SK-N-MC (cell line): ENCODE measurements around the gene POU2F3.

Experiments used
- DNase-seq: peaks from one replicate; pipeline ENCODE4 v3.0.0-alpha.2; 2011; ENCODE audit warnings: low read depth, low spot score
- H3K27ac ChIP-seq: fragments of 200-600 bp; sonication (generic); 2 replicates; pipeline ENCODE4 v1.5.1; 2016; ENCODE audit warnings: mixed run types
- H3K36me3 ChIP-seq: fragments of 200-600 bp; sonication (generic); 2 replicates; pipeline ENCODE4 v1.6.1; 2017; ENCODE audit warnings: antibody characterized with exemption, low read length, mixed read lengths; ENCODE audit not compliant: insufficient read depth
- H3K4me3 ChIP-seq: fragments of 200-600 bp; sonication (generic); 2 replicates; pipeline ENCODE4 v1.5.1; 2016
- H3K9ac ChIP-seq: fragments of 200-600 bp; sonication (generic); 2 replicates; pipeline ENCODE4 v1.8.0; 2017; ENCODE audit warnings: mixed run types, mixed read lengths; ENCODE audit not compliant: insufficient read length
- H3K9me3 ChIP-seq: fragments of 200-600 bp; sonication (generic); 2 replicates; pipeline ENCODE4 v1.6.1; 2017; ENCODE audit warnings: low read depth, mild to moderate bottlenecking, antibody characterized with exemption, low read length, moderate library complexity, mixed read lengths
- EZH2 ChIP-seq: fragments of 200-600 bp; sonication (generic); IDR thresholded peaks from one replicate; pipeline ENCODE4 v1.6.1; 2017; ENCODE audit warnings: antibody characterized with exemption
- FOXP2 ChIP-seq: optimal IDR thresholded peaks from 2 replicates; pipeline ENCODE3; 2011; ENCODE audit warnings: mild to moderate bottlenecking, moderate library complexity; ENCODE audit not compliant: insufficient read depth; ENCODE audit errors: extremely low read length, control extremely low read depth
- POLR2AphosphoS5 ChIP-seq: IDR thresholded peaks from 2 replicates; pipeline ENCODE4 v1.6.1; 2012; ENCODE audit warnings: mild to moderate bottlenecking, low read depth, low read length, borderline replicate concordance

POU2F3 gene

GRCh38 chr11:120227228-120227852, 12.6 kb upstream of the POU2F3 start:
- TF ChIP-seq POLR2AphosphoS5: no peak
- TF ChIP-seq FOXP2: no peak
- TF ChIP-seq EZH2: no peak
- Histone ChIP-seq H3K9me3 (no peaks in the 10 kb centered on the region), H3K4me3 (no peak overlapping the region), H3K9ac (no peak overlapping the region), H3K27ac (no peak overlapping the region), H3K36me3 (no peaks in the 10 kb centered on the region)
- no peak for DNase-seq

- H3K27ac ChIP-seq: no peak overlapping the region
- DNase-seq: no peak
- no peak overlapping the region for H3K9ac ChIP-seq
- no peaks in the 10 kb centered on the region for H3K9me3 ChIP-seq
- TF ChIP-seq FOXP2 (no peak), POLR2AphosphoS5 (no peak), EZH2 (no peak)
- no peak overlapping the region for H3K4me3 ChIP-seq
- no peaks in the 10 kb centered on the region for H3K36me3 ChIP-seq
These were observed 11.1 kb upstream of the POU2F3 start for GRCh38 chr11:120228794-120229384.

- Histone ChIP-seq H3K36me3 (no peaks in the 10 kb centered on the region), H3K9ac (no peak overlapping the region), H3K9me3 (no peaks in the 10 kb centered on the region), H3K4me3 (no peak overlapping the region), H3K27ac (no peak overlapping the region)
- TF ChIP-seq FOXP2: no peak
- TF ChIP-seq EZH2: no peak
- no peak for TF ChIP-seq POLR2AphosphoS5
- DNase-seq: no peak
These were observed 10.2 kb upstream of the POU2F3 start for GRCh38 chr11:120229451-120230424.

- no peaks in the 10 kb centered on the region for H3K36me3 ChIP-seq
- H3K27ac ChIP-seq: no peak overlapping the region
- TF ChIP-seq FOXP2: no peak
- no peak overlapping the region for H3K9ac ChIP-seq
- no peak overlapping the region for H3K4me3 ChIP-seq
- H3K9me3 ChIP-seq: no peaks in the 10 kb centered on the region
- DNase-seq: no peak
These were observed 9.4 kb upstream of the POU2F3 start for GRCh38 chr11:120230433-120231071.

GRCh38 chr11:120231963-120232362, 8.0 kb upstream of the POU2F3 start:
- Histone ChIP-seq H3K27ac (no peak overlapping the region), H3K4me3 (no peak overlapping the region), H3K9ac (no peak overlapping the region), H3K36me3 (no peaks in the 10 kb centered on the region), H3K9me3 (no peaks in the 10 kb centered on the region)
- no peak for DNase-seq
- TF ChIP-seq POLR2AphosphoS5 (no peak), EZH2 (no peak), FOXP2 (no peak)

- Histone ChIP-seq H3K9me3 (no peaks in the 10 kb centered on the region), H3K9ac (no peak overlapping the region), H3K36me3 (no peaks in the 10 kb centered on the region), H3K27ac (no peak overlapping the region), H3K4me3 (no peak overlapping the region)
- TF ChIP-seq EZH2 (no peak), FOXP2 (no peak), POLR2AphosphoS5 (no peak)
- no peak for DNase-seq
These were observed 6.6 kb upstream of the POU2F3 start for GRCh38 chr11:120233207-120233803.

GRCh38 chr11:120235024-120235628, 4.8 kb upstream of the POU2F3 start:
- no peaks in the 10 kb centered on the region for H3K9me3 ChIP-seq
- H3K4me3 ChIP-seq: no peak overlapping the region
- no peaks in the 10 kb centered on the region for H3K36me3 ChIP-seq
- H3K27ac ChIP-seq: no peak overlapping the region
- TF ChIP-seq EZH2 (no peak), FOXP2 (no peak), POLR2AphosphoS5 (no peak)
- DNase-seq: no peak
- H3K9ac ChIP-seq: no peak overlapping the region
